Measurements from ENCODE around the gene HIBADH. TPM values are rescaled to one million over a fixed set of nuclear protein-coding genes. Genes with fewer than 3 reads are reported as not detected.
"Not testable (repeated sequence)": the region's sequence is repeated elsewhere in the genome, so short reads cannot be mapped to it uniquely, and the experiment has no call there.

HIBADH gene
- total and polyA plus RNA-seq, 10 of the 15 experiments (the other 5 are each of a cell fraction or from before 2014, with no cell fraction given), result 8.7 to 36.1 (median 18.6) TPM

DNA sequence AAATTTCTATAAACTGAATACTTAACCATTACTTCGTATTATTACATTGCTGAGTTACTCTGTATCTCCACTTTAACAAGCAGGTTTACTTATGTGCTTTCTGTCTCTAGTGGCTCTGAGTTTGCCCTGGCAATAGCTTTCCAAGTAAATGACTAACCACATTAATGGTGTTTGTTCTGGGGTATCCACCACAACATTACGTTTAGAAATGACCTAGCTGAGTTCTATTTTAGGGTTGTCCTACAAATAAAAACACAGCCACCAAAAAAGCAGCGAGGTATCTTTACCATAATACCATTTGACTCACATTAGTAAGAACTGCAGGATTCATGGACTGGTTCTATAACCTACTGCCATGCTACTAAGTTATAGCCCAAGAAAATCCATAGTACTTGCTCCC is 83.1 kb downstream of the HIBADH start:
- RAD21 ChIA-PET (ENCODE audit: unreplicated experiment), result no interaction called here
- in situ Hi-C loops (cut with MboI) (loop anchor here (5.0 kb wide), 1 partner anchor 382 kb away; no protein-coding TSS in a partner anchor), intact Hi-C loops (cut with micrococcal nuclease; ENCODE audit: unreplicated experiment) (loop anchor here (5.0 to 10.0 kb wide), 3 partner anchors 195 to 367 kb away; no protein-coding TSS in a partner anchor)
- no TSS peak for BruUV-seq (replicated peaks)
- H3K36me3 ChIP-seq (ENCODE audit: control insufficient read depth in 2 of 2, insufficient read depth in 2 of 2, low read length in 1 of 2), result no peaks in the 10 kb centered on the region
- TF ChIP-seq, protein P1, sequence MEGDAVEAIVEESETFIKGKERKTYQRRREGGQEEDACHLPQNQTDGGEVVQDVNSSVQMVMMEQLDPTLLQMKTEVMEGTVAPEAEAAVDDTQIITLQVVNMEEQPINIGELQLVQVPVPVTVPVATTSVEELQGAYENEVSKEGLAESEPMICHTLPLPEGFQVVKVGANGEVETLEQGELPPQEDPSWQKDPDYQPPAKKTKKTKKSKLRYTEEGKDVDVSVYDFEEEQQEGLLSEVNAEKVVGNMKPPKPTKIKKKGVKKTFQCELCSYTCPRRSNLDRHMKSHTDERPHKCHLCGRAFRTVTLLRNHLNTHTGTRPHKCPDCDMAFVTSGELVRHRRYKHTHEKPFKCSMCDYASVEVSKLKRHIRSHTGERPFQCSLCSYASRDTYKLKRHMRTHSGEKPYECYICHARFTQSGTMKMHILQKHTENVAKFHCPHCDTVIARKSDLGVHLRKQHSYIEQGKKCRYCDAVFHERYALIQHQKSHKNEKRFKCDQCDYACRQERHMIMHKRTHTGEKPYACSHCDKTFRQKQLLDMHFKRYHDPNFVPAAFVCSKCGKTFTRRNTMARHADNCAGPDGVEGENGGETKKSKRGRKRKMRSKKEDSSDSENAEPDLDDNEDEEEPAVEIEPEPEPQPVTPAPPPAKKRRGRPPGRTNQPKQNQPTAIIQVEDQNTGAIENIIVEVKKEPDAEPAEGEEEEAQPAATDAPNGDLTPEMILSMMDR (IDR thresholded peaks at IDR 0.05 in 2 of 3, conservative IDR thresholded peaks at IDR 0.05 in 1 of 3; ENCODE audit: control insufficient read depth in 2 of 3, extremely low read depth in 1 of 3, insufficient read depth in 1 of 3, low read depth in 3 of 3, low read length in 3 of 3), result 0 out of 6 replicates have a peak, but pooled peaks of 1 of the 3 experiments have one; percentile 0
- no peak for TF ChIP-seq POLR2AphosphoS2 (IDR thresholded peaks at IDR 0.05; ENCODE audit: low read depth, low read length)
- H3K4me2 ChIP-seq (ENCODE audit: control insufficient read depth, insufficient read depth), result no peak overlapping the region
- H3K9ac ChIP-seq (ENCODE audit: control insufficient read depth, insufficient read depth, low read length), result no peak overlapping the region
- no peak overlapping the region for H2AFZ ChIP-seq (ENCODE audit: control insufficient read depth, low read depth, low read length)
- H3K4me3 ChIP-seq, result no peak overlapping the region
- DNase-seq (ENCODE audit: low read depth, low spot score), result no peak
- H3K9me3 ChIP-seq (replicated peaks; ENCODE audit: control insufficient read depth, insufficient read depth, low read length), result no peaks in the 10 kb centered on the region
- WGBS (ENCODE audit: insufficient coverage, insufficient replicate concordance, low lambda C conversion rate, missing lambda C conversion rate), result 26% methylated on average over 3 of the region's 3 CpGs
- no peak for FAIRE-seq
- no peak overlapping the region for H3K27ac ChIP-seq (ENCODE audit: control insufficient read depth, insufficient read depth)
- no peaks in the 10 kb centered on the region for H3K4me1 ChIP-seq (ENCODE audit: control insufficient read depth, insufficient read depth, low read length)
- H3K27me3 ChIP-seq (replicated peaks in 1 of 2; ENCODE audit: control insufficient read depth in 2 of 2, insufficient read depth in 2 of 2, low read length in 1 of 2), result no peaks in the 10 kb centered on the region
- POLR2A ChIA-PET, result no interaction called here
- no peaks in the 10 kb centered on the region for H4K20me1 ChIP-seq (ENCODE audit: control insufficient read depth, insufficient read depth)
- no peak for ATAC-seq
- CTCF ChIA-PET, result no interaction called here
- SMC1A ChIA-PET (ENCODE audit: uncharacterized antibody, unreplicated experiment), result interaction anchor here (1.1 kb wide), 1 partner anchor 166 kb away, joined by 4 read pairs; no protein-coding TSS in a partner anchor
- no peaks in the 10 kb centered on the region for H3K79me2 ChIP-seq (ENCODE audit: control insufficient read depth, insufficient read depth, low read length)

DNA sequence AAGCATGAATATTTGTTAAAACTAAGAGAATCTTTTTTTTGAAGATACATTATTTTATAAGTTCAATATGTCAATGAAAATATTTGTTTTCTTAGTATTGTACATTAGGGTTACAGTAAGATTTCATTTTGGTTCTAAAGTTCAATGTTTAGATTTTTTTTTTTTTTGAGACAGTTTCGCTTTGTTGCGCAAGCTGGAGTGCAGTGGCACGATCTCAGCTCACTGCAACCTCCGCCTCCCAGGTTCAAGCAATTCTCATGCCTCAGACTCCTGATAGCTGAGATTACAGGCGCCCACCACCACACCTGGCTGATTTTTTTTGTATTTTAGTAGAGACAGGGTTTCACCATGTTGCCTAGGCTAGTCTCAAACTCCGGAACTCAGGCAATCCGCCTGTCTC is 84.5 kb downstream of the HIBADH start:
- SMC1A ChIA-PET (ENCODE audit: uncharacterized antibody, unreplicated experiment), result interaction anchor here (3.2 kb wide), 1 partner anchor 383 kb away, joined by 16 read pairs; no protein-coding TSS in a partner anchor
- intact Hi-C loops (cut with micrococcal nuclease; ENCODE audit: unreplicated experiment), result loop anchor here (5.0 to 10.0 kb wide), 3 partner anchors 197 to 366 kb away; no protein-coding TSS in a partner anchor

More for the DNA sequence above, 84.5 kb downstream of the HIBADH start:
- H4K20me1 ChIP-seq (ENCODE audit: control insufficient read depth, insufficient read depth); BruUV-seq (replicated peaks); H3K9me3 ChIP-seq (replicated peaks; ENCODE audit: control insufficient read depth, insufficient read depth, low read length); H3K79me2 ChIP-seq (ENCODE audit: control insufficient read depth, insufficient read depth, low read length); ATAC-seq; DNase-seq (ENCODE audit: low read depth, low spot score); H3K4me3 ChIP-seq; H3K27me3 ChIP-seq (replicated peaks in 1 of 2; ENCODE audit: control insufficient read depth in 2 of 2, insufficient read depth in 2 of 2, low read length in 1 of 2); POLR2A ChIA-PET; H3K27ac ChIP-seq (ENCODE audit: control insufficient read depth, insufficient read depth); H3K4me1 ChIP-seq (ENCODE audit: control insufficient read depth, insufficient read depth, low read length); H3K4me2 ChIP-seq (ENCODE audit: control insufficient read depth, insufficient read depth); FAIRE-seq; H2AFZ ChIP-seq (ENCODE audit: control insufficient read depth, low read depth, low read length); H3K9ac ChIP-seq (ENCODE audit: control insufficient read depth, insufficient read depth, low read length); H3K36me3 ChIP-seq (ENCODE audit: control insufficient read depth in 2 of 2, insufficient read depth in 2 of 2, low read length in 1 of 2): not testable (repeated sequence)
- WGBS (ENCODE audit: insufficient coverage, insufficient replicate concordance, low lambda C conversion rate, missing lambda C conversion rate), result 94% methylated on average over 7 of the region's 7 CpGs
- in situ Hi-C loops (cut with MboI), result loop anchor here (5.0 kb wide), 1 partner anchor 381 kb away; no protein-coding TSS in a partner anchor
- ChIA-PET CTCF (interaction anchor here (0.7 to 5.0 kb wide), 6 partner anchors 9 to 1315 kb away, joined by 3 to 41 read pairs (median 6); no protein-coding TSS in a partner anchor), RAD21 (ENCODE audit: unreplicated experiment) (interaction anchor here (1.1 kb wide), 1 partner anchor 343 kb away, joined by 4 read pairs; no protein-coding TSS in a partner anchor)
